Measurements from ENCODE around the gene AGAP1. TPM values are rescaled to one million over a fixed set of nuclear protein-coding genes. Genes with fewer than 3 reads are reported as not detected.

Gene AGAP1
- total RNA-seq, 1 donor from 2014 or later: 43.8 TPM

GRCh38 chr2:235558572-235558971, 64.7 kb downstream of the AGAP1 start:
- H3K4me1 Mint-ChIP-seq (ENCODE audit: unreplicated experiment): peaks cover 40% of the 10 kb centered on the region
- DNase-seq (ENCODE audit: extremely low spot score, unreplicated experiment): no peak
- no peaks in the 10 kb centered on the region for H3K27me3 Mint-ChIP-seq (ENCODE audit: unreplicated experiment)
- TF ChIP-seq CTCF (IDR thresholded peaks at IDR 0.05): no peak
- H3K4me3 Mint-ChIP-seq (ENCODE audit: unreplicated experiment): no peak overlapping the region
- no peaks in the 10 kb centered on the region for H3K9me3 Mint-ChIP-seq (ENCODE audit: unreplicated experiment)
- no peaks in the 10 kb centered on the region for H3K36me3 Mint-ChIP-seq (ENCODE audit: unreplicated experiment)
- no peak overlapping the region for H3K27ac Mint-ChIP-seq (ENCODE audit: unreplicated experiment)

GRCh38 chr2:235560345-235560744, 66.5 kb downstream of the AGAP1 start:
- no peak for DNase-seq (ENCODE audit: extremely low spot score, unreplicated experiment)
- Mint-ChIP-seq H3K36me3 (ENCODE audit: unreplicated experiment) (no peaks in the 10 kb centered on the region), H3K9me3 (ENCODE audit: unreplicated experiment) (no peaks in the 10 kb centered on the region), H3K27ac (ENCODE audit: unreplicated experiment) (no peak overlapping the region), H3K4me1 (ENCODE audit: unreplicated experiment) (peaks cover 40% of the 10 kb centered on the region), H3K4me3 (ENCODE audit: unreplicated experiment) (no peak overlapping the region), H3K27me3 (ENCODE audit: unreplicated experiment) (no peaks in the 10 kb centered on the region)
- TF ChIP-seq CTCF (IDR thresholded peaks at IDR 0.05): no peak

- H3K27ac Mint-ChIP-seq (ENCODE audit: unreplicated experiment): peak overlapping the region; percentile 19
- H3K4me3 Mint-ChIP-seq (ENCODE audit: unreplicated experiment): no peak overlapping the region
- no peak for DNase-seq (ENCODE audit: extremely low spot score, unreplicated experiment)
- peaks cover 40% of the 10 kb centered on the region for H3K4me1 Mint-ChIP-seq (ENCODE audit: unreplicated experiment)
- no peak for TF ChIP-seq CTCF (IDR thresholded peaks at IDR 0.05)
- no peaks in the 10 kb centered on the region for H3K9me3 Mint-ChIP-seq (ENCODE audit: unreplicated experiment)
- no peaks in the 10 kb centered on the region for H3K36me3 Mint-ChIP-seq (ENCODE audit: unreplicated experiment)
- H3K27me3 Mint-ChIP-seq (ENCODE audit: unreplicated experiment): no peaks in the 10 kb centered on the region
Measured at GRCh38 chr2:235561450-235561849, 67.6 kb downstream of the AGAP1 start.

GRCh38 chr2:235562065-235562747, 68.4 kb downstream of the AGAP1 start:
- Mint-ChIP-seq H3K36me3 (ENCODE audit: unreplicated experiment) (no peaks in the 10 kb centered on the region), H3K4me1 (ENCODE audit: unreplicated experiment) (peaks cover 38% of the 10 kb centered on the region), H3K27me3 (ENCODE audit: unreplicated experiment) (no peaks in the 10 kb centered on the region), H3K9me3 (ENCODE audit: unreplicated experiment) (no peaks in the 10 kb centered on the region), H3K27ac (ENCODE audit: unreplicated experiment) (no peak overlapping the region), H3K4me3 (ENCODE audit: unreplicated experiment) (no peak overlapping the region)
- no peak for DNase-seq (ENCODE audit: extremely low spot score, unreplicated experiment)
- no peak for TF ChIP-seq CTCF (IDR thresholded peaks at IDR 0.05)

GRCh38 chr2:235563056-235563910, 69.4 kb downstream of the AGAP1 start:
- Mint-ChIP-seq H3K4me1 (ENCODE audit: unreplicated experiment) (peaks cover 33% of the 10 kb centered on the region), H3K36me3 (ENCODE audit: unreplicated experiment) (peaks cover 1% of the 10 kb centered on the region), H3K9me3 (ENCODE audit: unreplicated experiment) (no peaks in the 10 kb centered on the region), H3K27me3 (ENCODE audit: unreplicated experiment) (no peaks in the 10 kb centered on the region), H3K4me3 (ENCODE audit: unreplicated experiment) (no peak overlapping the region), H3K27ac (ENCODE audit: unreplicated experiment) (no peak overlapping the region)
- DNase-seq (ENCODE audit: extremely low spot score, unreplicated experiment): no peak
- no peak for TF ChIP-seq CTCF (IDR thresholded peaks at IDR 0.05)

All from osteocyte (in vitro differentiated cells).